ENCODE results near the gene ANGPT4. TPM values are rescaled to one million over a fixed set of nuclear protein-coding genes. Genes with fewer than 3 reads are reported as not detected.

The ANGPT4 gene
- total and polyA plus RNA-seq, 2 of the 13 experiments (the other 11 are each of a cell fraction or from before 2014, with no cell fraction given), result not detected

GRCh38 chr20:920311-920710 lies 4.2 kb upstream of the ANGPT4 start (continued):
- TF ChIP-seq ZNF646 (CRISPR knock-in tag; IDR thresholded peaks at IDR 0.05) (no peak), ZNF260 (CRISPR knock-in tag; IDR thresholded peaks at IDR 0.05; ENCODE audit: borderline replicate concordance, low read depth) (no peak), PHB2 (IDR thresholded peaks at IDR 0.05; ENCODE audit: partially characterized antibody) (no peak)

- in situ Hi-C loops (cut with HindIII; ENCODE audit: extremely low pct_ligation_motif_present, low pct_unique_long_range_greater_than_20kb) (no loop called here), intact Hi-C loops (cut with micrococcal nuclease; ENCODE audit: unreplicated experiment) (no loop called here)
- H3K9ac ChIP-seq (ENCODE audit: insufficient read depth, low read depth, low read length), result no peak overlapping the region
- H3K79me2 ChIP-seq (ENCODE audit: insufficient read depth, low read length), result no peaks in the 10 kb centered on the region
- POLR2A ChIA-PET, result no interaction called here
- H3K27me3 ChIP-seq (ENCODE audit: control insufficient read depth in 1 of 2, insufficient read depth in 2 of 2, low read length in 2 of 2), result peaks cover 3 to 17% of the 10 kb centered on the region in 2 experiments; a peak in 3 of 5 replicates
- no peaks in the 10 kb centered on the region for H3K36me3 ChIP-seq (replicated peaks in 1 of 2; ENCODE audit: control insufficient read depth in 1 of 2, insufficient read depth in 2 of 2, low read length in 2 of 2)
- H3K4me1 ChIP-seq (ENCODE audit: insufficient read depth, low read length), result peaks cover 4% of the 10 kb centered on the region
- H3K4me2 ChIP-seq (ENCODE audit: low read depth, low read length), result no peak overlapping the region
- no peak for FAIRE-seq
- no peak overlapping the region for H3K4me3 ChIP-seq (replicated peaks in 1 of 3; ENCODE audit: insufficient read depth in 1 of 3, low read depth in 2 of 3, low read length in 3 of 3)
- no peaks in the 10 kb centered on the region for H3K9me3 ChIP-seq (ENCODE audit: low read length)
- no peak overlapping the region for H3K27ac ChIP-seq (ENCODE audit: extremely low read length, insufficient read depth, low read length)
- DNase-seq (ENCODE audit: low spot score), result no peak
- CTCF ChIA-PET (ENCODE audit: low intra/inter-chr PET ratio, low total read pairs), result no interaction called here
- no peak for ATAC-seq
- 35% methylated on average over 5 of the region's 5 CpGs for WGBS (ENCODE audit: low lambda C conversion rate)
- no TSS peak for BruUV-seq (replicated peaks)
- H4K20me1 ChIP-seq (ENCODE audit: insufficient read depth, low read length), result no peaks in the 10 kb centered on the region
- H2AFZ ChIP-seq (ENCODE audit: low read length), result no peak overlapping the region
- no peak for TF ChIP-seq AGO2 (optimal IDR thresholded peaks at IDR 0.05; ENCODE audit: low read depth, low read length)
- TF ChIP-seq RARG (CRISPR knock-in tag; IDR thresholded peaks at IDR 0.05; ENCODE audit: low read depth), result no peak
- no peak for TF ChIP-seq FOXJ3 (CRISPR knock-in tag; IDR thresholded peaks at IDR 0.05; ENCODE audit: borderline replicate concordance)
- no peak for TF ChIP-seq ATAD3A (CRISPR knock-in tag; IDR thresholded peaks at IDR 0.05)
- TF ChIP-seq JUND (CRISPR knock-in tag; IDR thresholded peaks at IDR 0.05), result no peak
- TF ChIP-seq ZNF234 (CRISPR knock-in tag; conservative IDR thresholded peaks at IDR 0.05), result no peak
- TF ChIP-seq ZNF703 (CRISPR knock-in tag; IDR thresholded peaks at IDR 0.05; ENCODE audit: borderline replicate concordance), result no peak
- TF ChIP-seq AGO1 (IDR thresholded peaks at IDR 0.05; ENCODE audit: low read depth, low read length, poor library complexity, severe bottlenecking), result no peak
These were observed 3.4 kb upstream of the ANGPT4 start for GRCh38 chr20:919491-919916.
